Measurements from ENCODE around the gene ARFGEF3.
A peak's percentile ranks its signal among the peaks of the same experiment; 100 is the strongest.
"Not testable (repeated sequence)": the region's sequence is repeated elsewhere in the genome, so short reads cannot be mapped to it uniquely, and the experiment has no call there.

The ARFGEF3 gene

DNA sequence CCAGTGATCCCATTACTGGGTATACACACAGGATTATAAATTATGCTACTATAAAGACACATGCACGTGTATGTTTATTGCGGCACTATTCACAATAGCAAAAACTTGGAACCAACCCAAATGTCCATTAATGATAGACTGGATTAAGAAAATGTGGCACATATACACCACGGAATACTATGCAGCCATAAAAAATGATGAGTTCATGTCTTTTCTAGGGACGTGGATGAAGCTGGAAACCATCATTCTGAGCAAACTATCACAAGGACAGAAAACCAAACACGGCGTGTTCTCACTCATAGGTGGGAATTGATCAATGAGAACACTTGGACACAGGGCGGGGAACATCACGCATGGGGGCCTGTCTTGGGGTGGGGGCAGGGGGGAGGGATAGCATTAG is 206.9 kb downstream of the ARFGEF3 start:
- not testable (repeated sequence) for DNase-seq (ENCODE audit: low read depth)

DNA sequence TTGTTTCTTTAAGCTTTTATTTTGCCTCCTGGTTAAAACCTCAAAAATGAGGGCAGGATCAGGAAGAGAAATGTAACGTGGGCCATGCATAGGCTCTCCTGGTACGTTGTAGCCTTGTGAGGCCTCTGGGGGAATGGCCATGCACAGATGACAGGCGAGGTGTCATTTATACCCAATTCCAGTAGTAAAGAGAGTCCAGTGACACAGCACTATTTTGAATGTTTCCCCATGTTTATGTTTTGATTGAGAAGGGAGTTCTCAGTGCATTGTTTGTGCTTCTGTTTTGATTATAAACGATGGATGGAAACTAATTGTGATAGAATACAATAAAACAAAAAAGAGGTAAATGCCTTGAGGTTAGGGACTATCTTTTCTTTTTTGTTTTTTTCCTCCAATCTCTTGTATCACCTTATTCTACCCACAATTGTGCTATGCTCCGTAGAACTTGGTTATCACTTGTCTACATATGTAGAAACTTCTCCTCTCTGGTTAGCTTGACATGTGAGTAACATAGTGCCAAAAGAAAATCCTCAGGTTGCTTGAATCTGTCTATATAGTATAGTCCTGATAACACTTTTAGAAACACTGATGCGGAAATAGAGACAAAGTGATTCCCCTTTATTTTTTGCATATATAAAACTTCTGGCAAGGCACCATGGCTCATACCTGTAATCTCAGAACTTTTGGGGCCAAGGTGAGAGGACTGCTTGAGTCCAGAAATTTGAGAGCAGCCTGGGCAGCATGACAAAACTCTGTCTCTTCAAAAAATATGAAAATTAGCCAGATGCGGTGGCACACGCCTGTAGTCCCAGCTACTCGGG is 209.1 kb downstream of the ARFGEF3 start:
- DNase-seq (ENCODE audit: low read depth) = no peak

DNA sequence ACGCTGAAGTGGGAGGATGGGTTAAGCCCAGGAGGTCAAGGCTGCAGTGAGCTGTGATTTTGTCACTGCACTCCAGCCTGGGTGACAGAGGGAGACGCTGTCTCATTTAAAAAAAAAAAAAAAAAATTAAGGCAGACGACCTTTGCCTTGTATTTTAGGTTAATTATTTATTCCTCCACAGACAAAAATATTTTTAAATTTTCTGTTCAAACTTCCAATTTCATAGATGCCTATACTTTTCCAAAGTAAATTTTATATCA is 209.6 kb downstream of the ARFGEF3 start:
- no peak for DNase-seq (ENCODE audit: low read depth)

DNA sequence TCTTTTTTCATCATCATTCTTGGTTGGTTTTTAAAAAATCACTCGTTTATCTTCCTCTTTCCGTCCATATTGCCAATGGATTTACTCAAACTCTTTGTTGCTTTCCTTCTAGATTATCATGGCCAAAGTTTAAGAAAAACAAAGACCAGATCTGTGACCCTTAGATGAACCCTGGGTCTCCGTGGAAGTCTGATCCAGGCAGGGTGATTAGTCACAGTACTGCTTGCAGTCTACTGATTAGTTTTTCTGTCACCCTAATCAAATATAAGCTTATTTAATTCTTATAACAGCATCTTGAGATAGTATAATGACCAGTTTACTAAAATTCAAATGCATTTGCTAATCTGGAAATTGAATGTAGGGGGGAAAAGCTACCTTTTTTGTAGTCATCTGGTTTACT is 210.0 kb downstream of the ARFGEF3 start:
- DNase-seq (ENCODE audit: low read depth) = peak; percentile 72

DNA sequence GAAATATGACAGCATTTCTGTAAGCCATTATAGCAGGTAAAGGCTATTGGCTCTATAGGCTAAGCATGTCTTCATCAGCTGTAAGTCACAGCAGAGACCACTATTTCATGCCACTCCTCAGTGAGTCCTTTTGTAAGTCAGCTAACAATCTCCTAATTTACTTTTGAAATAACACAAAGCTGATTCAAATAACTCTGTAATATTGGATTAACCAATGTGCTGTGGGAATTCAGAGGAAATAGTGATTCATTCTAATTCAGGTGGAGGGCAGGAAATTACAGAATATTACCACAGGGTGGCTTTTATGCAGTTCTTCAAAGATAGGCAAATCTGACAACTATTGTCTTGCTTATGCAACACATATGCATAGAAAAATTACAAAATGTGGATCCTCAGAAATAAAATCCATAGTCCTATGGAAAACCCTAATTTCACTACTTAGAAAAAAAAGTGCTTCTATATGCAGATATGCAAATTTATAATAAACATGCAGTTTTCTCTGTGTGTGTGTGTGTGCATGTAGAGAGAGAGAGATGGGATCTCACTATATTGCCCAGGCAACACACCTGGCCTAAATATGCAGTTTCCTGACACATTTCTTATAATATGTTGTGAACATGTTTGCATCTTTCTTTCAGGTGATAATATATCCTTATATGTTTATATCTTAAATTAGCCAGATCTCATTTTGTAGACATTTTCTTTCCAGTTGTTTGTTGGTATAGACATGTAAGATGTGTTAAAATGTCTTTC is 211.1 kb downstream of the ARFGEF3 start:
- peak; percentile 48 for DNase-seq (ENCODE audit: low read depth)

DNA sequence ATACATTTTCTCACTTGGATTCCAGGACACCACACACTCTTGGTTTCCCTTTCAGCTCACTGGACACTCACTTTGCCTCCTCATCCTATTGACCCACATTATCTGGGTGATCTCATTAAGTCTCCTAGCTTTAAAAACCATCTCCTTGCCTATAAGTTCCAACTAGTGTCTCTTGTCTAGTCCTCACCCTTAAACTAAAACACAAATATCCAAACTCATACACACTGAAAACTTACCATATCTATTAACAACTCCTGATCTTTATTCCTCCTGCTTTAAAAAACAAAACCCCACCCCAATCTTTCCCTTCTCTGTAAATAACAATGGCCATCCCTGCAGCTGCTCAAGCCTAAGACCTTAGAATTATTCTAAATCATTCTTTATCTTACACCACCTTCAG is 212.5 kb downstream of the ARFGEF3 start:
- DNase-seq (ENCODE audit: low read depth) = no peak

DNA sequence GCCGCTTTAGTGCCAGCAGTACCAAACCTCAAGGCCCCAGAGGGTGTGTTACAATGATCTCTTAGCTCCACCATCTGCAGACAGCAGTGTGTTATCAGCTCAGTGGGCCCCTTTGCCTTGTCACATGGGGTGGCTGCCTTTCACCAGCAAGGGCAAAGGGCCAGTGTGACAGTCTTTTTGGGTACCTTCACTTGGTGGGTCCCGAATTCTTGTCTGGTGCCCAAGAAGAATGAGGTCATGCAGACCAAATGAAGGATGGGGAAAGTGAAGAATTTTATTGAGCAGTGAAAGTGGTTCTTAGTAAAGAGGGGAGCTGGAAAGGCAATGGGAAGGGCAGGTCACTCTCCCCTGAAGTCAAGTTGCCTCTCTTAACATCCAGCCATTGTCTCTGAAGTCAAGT is 213.1 kb downstream of the ARFGEF3 start:
- no peak for DNase-seq (ENCODE audit: low read depth)

DNA sequence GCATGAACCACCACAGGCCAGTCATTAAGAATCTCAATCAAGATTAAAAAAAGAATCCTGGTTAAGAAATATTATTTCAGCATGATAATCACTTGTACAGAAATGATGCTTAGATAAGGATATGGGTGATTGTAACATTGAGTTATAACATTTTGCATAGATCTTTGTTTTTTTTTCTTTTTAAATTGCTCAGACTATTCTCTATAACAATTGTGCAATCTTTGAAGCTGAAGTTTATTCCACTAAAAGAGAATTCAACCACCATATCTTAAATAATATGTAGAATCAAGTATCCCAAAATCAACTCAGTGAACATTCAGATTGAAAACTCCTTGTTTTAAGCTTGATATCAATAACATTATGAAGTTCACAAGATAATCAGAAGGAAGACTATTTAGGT is 215.3 kb downstream of the ARFGEF3 start:
- DNase-seq (ENCODE audit: low read depth) = no peak

DNA sequence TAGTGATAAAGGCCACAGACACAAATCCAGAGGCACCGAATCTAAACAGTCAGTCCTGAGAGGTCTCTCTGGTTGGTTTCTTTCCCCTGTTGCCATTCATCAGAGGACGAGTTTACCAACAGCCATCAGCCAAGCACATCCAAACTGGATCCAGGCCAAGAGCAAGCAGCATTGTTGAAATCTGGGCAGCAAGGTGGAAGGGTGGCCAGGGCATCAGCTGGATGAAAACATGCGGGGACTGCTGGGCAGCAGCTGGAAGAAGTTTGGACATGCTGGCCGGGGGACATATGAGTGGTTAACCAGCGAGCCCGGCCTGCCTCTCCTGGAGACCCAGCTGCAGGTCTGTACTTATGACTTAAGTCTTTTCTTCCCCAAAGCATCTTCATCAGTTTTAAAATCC is 216.1 kb downstream of the ARFGEF3 start, which contains the start of gene SMIM28:
TSS of gene SMIM28 (plus strand) at position 62 of the 400 bp plus-strand sequence. CDS start at position 230, 168 bp downstream.
- no peak for DNase-seq (ENCODE audit: low read depth)

DNA sequence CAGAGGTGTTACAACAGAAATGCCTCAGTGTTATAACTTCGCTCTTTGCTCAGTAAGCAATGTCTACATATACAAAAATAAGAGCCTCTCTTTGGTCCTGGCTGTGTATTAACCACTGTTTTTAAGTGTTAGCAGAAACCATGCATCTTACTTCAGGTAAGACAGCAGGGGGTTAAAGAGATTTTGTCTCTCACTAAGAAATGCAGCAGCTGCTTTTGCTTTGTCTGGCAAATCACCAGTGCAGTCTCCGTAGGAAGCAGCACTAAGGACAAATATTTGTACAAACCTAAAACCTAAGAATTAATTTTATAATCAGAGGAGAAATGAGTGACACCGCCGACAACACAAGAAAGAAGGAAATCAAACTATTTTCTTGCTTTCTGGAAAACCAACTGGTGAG is 216.7 kb downstream of the ARFGEF3 start:
- no peak for DNase-seq (ENCODE audit: low read depth)

DNA sequence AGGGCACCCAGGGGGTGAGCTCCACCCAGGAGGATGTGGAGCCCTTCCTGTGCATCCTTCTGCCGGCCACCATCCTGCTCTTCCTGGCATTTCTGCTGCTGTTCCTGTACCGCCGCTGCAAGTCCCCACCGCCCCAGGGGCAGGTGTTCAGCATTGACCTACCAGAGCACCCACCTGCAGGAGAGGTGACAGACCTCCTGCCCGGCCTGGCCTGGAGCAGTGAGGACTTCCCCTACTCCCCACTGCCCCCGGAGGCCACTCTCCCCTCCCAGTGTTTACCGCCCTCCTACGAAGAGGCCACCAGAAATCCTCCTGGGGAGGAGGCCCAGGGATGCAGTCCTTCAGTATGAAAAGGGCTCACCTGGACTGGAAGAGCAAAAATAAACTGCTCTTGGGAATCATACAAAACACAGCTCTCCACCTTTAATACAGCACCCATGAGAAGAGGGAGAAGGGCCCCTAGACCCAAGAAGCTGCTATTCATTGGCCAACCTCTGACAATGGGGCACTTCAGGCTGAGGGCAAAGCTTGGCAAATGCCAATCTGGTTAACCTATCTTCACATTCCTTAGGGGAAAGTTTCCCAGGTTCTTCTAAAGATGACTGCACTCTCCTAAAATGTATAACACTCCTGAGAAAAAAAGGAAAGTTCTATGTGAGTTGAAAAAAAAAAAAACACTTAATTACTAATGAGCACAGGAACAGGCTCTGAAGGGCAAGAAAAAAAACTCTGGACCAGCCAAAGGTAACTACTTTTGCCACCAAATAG is 220.9 kb downstream of the ARFGEF3 start:
- no peak for DNase-seq (ENCODE audit: low read depth)

DNA sequence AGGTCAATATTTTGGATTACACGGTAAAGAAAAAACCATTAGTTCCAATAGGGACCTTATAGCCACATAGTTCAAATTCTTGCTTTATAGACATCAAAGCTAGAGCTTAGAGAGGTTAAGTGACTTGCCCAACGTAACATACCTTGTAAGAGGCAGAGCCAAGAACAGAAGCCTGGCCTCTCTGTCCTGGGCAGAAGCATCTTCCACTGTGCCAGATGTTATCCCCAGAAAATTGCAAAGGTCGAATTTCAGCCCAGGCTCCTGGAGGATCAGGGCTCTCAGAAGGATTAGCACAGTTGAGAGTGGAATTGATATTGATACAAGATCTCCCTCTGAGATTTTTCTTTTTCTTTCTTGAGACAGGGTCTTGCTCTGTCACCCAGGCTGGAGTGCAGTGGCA is 222.0 kb downstream of the ARFGEF3 start:
- DNase-seq (ENCODE audit: low read depth) = no peak

DNA sequence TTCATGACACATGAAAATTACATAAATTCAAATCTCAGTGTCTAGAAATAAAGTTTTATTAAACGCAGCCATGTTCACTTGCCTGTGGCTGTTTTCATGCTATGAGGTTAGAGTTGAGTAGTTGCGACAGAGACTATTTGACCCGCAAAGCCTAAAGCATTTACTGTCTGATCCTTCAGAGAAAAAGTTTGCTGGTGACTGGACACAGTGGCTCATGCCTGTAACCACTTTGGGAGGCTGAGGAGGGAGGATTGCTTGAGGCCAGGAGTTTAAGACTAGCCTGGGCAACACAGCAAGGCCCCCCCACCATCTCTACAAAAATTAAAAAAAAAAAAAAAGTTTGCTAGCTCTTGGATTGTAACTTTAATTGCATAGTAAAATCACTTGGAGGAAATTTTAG is 225.2 kb downstream of the ARFGEF3 start:
- DNase-seq (ENCODE audit: low read depth) = no peak

DNA sequence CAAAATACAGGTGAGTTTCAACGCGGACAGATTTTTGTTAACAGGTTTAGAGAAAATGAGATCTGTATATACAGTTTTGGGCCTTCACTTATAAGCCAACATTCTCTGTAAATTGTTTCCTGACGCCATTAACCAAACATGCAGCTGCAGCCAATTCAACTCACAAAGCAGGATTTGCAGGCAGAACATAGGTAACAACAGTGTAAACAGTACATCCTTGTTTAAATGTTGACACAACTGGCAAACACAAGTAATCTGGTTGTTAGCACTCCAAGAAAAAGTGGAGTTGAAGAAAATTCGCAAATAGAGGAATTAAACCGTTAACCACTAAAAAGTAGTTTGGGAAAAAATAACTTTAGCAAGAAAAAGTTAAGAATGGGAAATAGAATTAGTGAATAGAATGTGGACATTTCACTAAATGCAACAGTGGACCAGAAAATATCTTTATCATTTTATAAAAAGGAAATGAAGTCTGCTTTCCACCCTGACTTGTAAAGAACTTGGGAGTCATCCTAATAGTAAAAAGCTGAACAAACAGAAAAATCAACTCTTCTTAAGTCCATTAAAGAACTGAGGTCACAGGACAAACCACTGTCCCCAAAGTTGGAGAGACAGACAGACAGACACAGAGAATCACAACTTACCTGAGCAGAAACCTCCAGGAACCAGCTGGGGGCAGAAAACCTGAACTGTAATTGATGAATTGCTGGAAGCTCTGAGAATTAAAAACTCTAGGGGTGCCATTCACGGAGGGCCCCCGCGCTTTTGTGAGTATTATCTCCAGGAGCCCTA is 226.0 kb downstream of the ARFGEF3 start:
- no peak for DNase-seq (ENCODE audit: low read depth)

DNA sequence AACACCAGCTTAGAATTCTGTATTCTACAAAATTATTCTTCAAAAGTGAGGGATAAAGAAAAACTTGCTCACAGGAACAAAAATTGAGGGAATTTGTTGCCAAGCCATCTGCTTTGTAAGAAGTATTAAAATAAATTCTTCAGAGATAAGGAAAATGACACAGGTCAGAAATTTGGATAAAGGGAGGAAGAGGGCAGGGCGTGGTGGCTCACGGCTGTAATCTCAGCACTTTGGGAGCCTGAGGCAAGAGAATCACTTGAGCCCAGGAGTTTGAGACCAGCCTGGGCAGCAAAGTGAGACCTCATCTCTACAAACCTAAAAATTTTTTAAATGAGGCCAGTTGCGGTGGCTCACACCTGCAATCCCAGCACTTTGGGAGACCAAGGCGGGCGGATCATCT is 227.8 kb downstream of the ARFGEF3 start:
- no peak for DNase-seq (ENCODE audit: low read depth)

All from amniotic epithelial cell (primary cell).